Left ventricle myocardium superior (tissue), 1 donor: ENCODE measurements around the gene EPHB2. TPM values are rescaled to one million over a fixed set of nuclear protein-coding genes. Genes with fewer than 3 reads are reported as not detected.
A peak's percentile ranks its signal among the peaks of the same experiment; 100 is the strongest.

Source experiments
- ATAC-seq: fragments of 200-7000 bp; cut with Tn5 transposase; one replicate; pipeline ENCODE4 v1.9.1; 2020; ENCODE audit warnings: mild to moderate bottlenecking, moderate library complexity
- DNase-seq: peaks from one replicate; pipeline ENCODE4 v3.0.0-alpha.2; 2020
- intact Hi-C: fragments of 100-400 bp; cut with micrococcal nuclease; formaldehyde crosslinking; loops from one replicate; pipeline ENCODE4 v1.11.0; 2022
- total RNA-seq: library from RNA; stranded (reverse); fragmentation: NEBNext Ultra II Directional; extraction: Animal tissue kit (Norgen Biotek cat#: 25700); gene quantifications from one replicate; pipeline ENCODE4 v1.2.1, GENCODE V29; 2021
- donor health status: DM: no; HTN: yes; CAD: no; lungs with severe emphysema.

Gene EPHB2
- total RNA-seq, 1 donor from 2014 or later: 2.4 TPM

- ATAC-seq (peak; percentile 65), DNase-seq (peak; percentile 49)
- intact Hi-C loops: no loop called here
Measured at GRCh38 chr1:22861764-22862440, 151.3 kb downstream of the EPHB2 start.

GRCh38 chr1:22862752-22863151 is 152.1 kb downstream of the EPHB2 start:
- no peak for ATAC-seq
- intact Hi-C loops: no loop called here

GRCh38 chr1:22863766-22864165 is 153.1 kb downstream of the EPHB2 start:
- intact Hi-C loops: no loop called here
- ATAC-seq (no peak), DNase-seq (no peak)

More at GRCh38 chr1:22862752-22863151, 152.1 kb downstream of the EPHB2 start:
- no peak for DNase-seq

GRCh38 chr1:22864886-22865285 is 154.2 kb downstream of the EPHB2 start:
- intact Hi-C loops: no loop called here
- DNase-seq: no peak
- ATAC-seq: no peak

- intact Hi-C loops: no loop called here
- DNase-seq (no peak), ATAC-seq (no peak)
Measured at GRCh38 chr1:22865736-22866135, 155.1 kb downstream of the EPHB2 start.

GRCh38 chr1:22866868-22867267 is 156.2 kb downstream of the EPHB2 start:
- intact Hi-C loops: no loop called here
- no peak for ATAC-seq
- DNase-seq: no peak

GRCh38 chr1:22868331-22868730 is 157.7 kb downstream of the EPHB2 start:
- intact Hi-C loops: no loop called here

GRCh38 chr1:22869325-22869724 is 158.7 kb downstream of the EPHB2 start:
- intact Hi-C loops: no loop called here
- no peak for DNase-seq
- no peak for ATAC-seq

More at GRCh38 chr1:22868331-22868730, 157.7 kb downstream of the EPHB2 start:
- DNase-seq: no peak
- no peak for ATAC-seq

- intact Hi-C loops: no loop called here
- DNase-seq: peak; percentile 78
- ATAC-seq: peak; percentile 89
Measured at GRCh38 chr1:22870201-22870871, 159.7 kb downstream of the EPHB2 start.

GRCh38 chr1:22872981-22873664 is 162.5 kb downstream of the EPHB2 start:
- DNase-seq: no peak
- ATAC-seq: no peak
- intact Hi-C loops: no loop called here

GRCh38 chr1:22874785-22875184 is 164.1 kb downstream of the EPHB2 start:
- ATAC-seq (no peak), DNase-seq (no peak)
- intact Hi-C loops: no loop called here

GRCh38 chr1:22875241-22875640 is 164.6 kb downstream of the EPHB2 start:
- ATAC-seq (no peak), DNase-seq (no peak)
- intact Hi-C loops: no loop called here

- DNase-seq (no peak), ATAC-seq (no peak)
- intact Hi-C loops: no loop called here
Measured at GRCh38 chr1:22875841-22876240, 165.2 kb downstream of the EPHB2 start.

- intact Hi-C loops: no loop called here
- no peak for ATAC-seq
- no peak for DNase-seq
Measured at GRCh38 chr1:22876359-22877111, 165.9 kb downstream of the EPHB2 start.

GRCh38 chr1:22877112-22877915 is 166.7 kb downstream of the EPHB2 start:
- no peak for DNase-seq
- no peak for ATAC-seq
- intact Hi-C loops: no loop called here

- intact Hi-C loops: no loop called here
- ATAC-seq: no peak
- no peak for DNase-seq
Measured at GRCh38 chr1:22877980-22878379, 167.3 kb downstream of the EPHB2 start.

- DNase-seq (no peak), ATAC-seq (no peak)
- intact Hi-C loops: no loop called here
Measured at GRCh38 chr1:22878626-22879025, 168.0 kb downstream of the EPHB2 start.

GRCh38 chr1:22879445-22879844 is 168.8 kb downstream of the EPHB2 start:
- no peak for DNase-seq
- intact Hi-C loops: no loop called here
- no peak for ATAC-seq

GRCh38 chr1:22880174-22880601 is 169.5 kb downstream of the EPHB2 start:
- intact Hi-C loops: no loop called here
- DNase-seq: no peak
- ATAC-seq: no peak
